HG03469 (cell line): ENCODE results near the gene TOR2A.
"Not testable (repeated sequence)": the region's sequence is repeated elsewhere in the genome, so short reads cannot be mapped to it uniquely, and the experiment has no call there.

Experiments
- ATAC-seq: cut with Tn5 transposase; IDR thresholded peaks from one replicate; pipeline ENCODE4 v1.9.1; 2021; ENCODE audit warnings: mild to moderate bottlenecking, moderate library complexity, moderate number of reproducible peaks; ENCODE audit not compliant: unreplicated experiment

Gene TOR2A

GRCh38 chr9:127734747-127735529 is at the start of gene TOR2A:
TOR2A (minus strand) TSS chr9:127735294; CDS start chr9:127735270, 24 bp downstream.
- peak; percentile 72 for ATAC-seq

DNA sequence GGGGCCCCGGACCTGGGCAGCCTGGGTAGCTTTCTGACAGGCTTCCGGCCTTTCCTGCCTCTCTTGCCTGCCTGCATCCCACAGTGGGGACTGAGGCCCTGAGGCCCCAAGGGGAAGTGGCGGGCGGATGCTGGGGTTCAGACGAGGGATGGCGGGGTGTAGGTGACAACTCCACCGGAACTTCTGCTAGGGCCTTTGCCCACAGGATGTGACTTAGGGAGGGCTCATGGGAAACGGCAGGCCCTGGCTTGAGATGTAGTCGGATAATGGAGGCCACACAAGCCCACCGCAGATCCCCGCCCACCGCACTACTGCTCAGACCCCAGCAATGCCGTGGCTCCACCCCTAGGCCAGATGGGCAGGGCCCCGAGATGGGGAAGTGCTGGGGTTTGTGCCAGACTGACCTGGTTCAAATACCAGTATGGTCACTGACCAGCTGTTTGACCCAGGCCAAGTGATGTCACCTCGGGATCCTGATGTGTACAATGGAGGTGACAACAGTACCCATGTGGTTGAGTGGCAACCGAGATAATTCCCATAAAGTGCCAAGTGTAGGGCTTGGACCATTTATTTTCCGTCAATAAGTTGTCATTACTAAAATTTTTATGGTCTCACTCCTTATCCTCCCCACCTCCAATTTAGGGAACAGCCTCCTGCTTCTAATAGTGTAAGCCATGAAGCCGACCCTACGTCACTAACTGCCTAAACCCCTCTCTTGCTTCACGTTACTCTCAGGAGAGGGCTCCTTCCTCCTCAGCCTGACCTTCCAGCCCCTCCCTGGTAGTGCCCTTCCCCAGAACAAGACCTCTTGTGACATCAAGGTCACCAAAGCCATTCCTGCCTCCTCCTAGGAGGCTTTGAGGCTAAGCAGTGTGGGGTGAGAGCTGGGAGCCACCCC is 48.3 kb upstream of the TOR2A start:
- no peak for ATAC-seq

GRCh38 chr9:127781806-127782205 is 46.7 kb upstream of the TOR2A start:
- ATAC-seq = no peak

DNA sequence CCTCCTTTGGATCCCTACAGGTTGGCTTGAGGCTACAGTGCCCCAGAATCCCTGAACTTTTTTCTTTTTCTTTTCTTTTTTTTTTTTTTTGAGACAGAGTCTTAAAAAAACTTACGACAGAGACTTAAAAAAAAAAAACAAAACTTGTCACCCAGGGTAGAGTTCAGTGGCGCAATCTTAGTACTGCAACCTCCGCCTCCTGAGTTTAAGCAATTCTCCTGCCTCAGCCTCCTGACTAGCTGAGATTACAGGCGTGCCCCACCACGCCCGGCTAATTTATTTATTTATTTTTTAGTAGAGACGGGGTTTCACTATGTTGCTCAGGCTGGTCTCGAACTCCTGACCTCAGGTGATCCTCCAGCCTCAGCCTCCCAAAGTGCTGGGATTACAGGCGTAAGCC is 45.8 kb upstream of the TOR2A start:
- ATAC-seq = not testable (repeated sequence)

DNA sequence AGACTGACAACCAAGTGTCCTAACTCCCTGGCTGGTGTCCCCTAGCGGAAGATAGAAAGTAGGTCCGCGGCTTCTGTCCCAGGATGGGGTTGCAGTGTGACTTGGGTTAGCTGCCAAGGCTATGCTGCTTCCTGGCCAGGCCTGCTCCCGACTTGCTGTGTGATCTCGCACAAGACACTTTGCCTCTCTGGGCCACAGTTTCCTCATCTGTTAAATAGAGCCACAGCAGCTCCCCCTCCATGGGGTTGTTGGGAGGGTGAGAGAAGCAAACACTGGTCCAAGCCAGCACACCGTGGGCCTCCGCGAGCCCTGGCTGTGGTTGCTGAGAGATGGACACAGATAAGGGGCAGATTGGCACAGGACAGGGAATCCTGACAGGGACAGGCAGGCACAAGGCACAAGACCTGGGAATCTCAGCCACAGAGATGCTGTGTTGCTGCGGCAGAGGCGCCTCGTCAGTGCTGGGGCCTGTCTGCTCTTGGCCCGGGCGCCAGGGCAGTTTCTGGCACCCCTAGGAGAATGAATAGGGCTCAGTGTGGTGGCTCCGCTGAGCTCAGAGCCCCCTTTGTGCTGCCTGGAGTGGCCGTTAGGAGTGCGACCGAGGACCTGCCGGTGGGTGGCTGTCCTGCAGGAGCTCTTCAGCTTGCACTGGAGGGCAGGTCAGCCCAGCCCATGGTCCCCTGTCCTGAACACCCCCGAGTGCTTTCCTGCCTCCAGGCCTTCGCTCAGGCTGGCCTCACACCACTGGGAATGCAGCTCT is 45.2 kb upstream of the TOR2A start:
- ATAC-seq = no peak

GRCh38 chr9:127779136-127779981 is 44.3 kb upstream of the TOR2A start:
- peak; percentile 26 for ATAC-seq

GRCh38 chr9:127778280-127779135 is 43.4 kb upstream of the TOR2A start, which contains the start of gene SH2D3C:
SH2D3C (minus strand) TSS chr9:127778666; CDS start chr9:127778627, 39 bp downstream.
- peak; percentile 16 for ATAC-seq

- ATAC-seq = no peak
These were observed 42.4 kb upstream of the TOR2A start for GRCh38 chr9:127777368-127777980.

- ATAC-seq = no peak
These were observed 41.8 kb upstream of the TOR2A start for GRCh38 chr9:127776924-127777289.

DNA sequence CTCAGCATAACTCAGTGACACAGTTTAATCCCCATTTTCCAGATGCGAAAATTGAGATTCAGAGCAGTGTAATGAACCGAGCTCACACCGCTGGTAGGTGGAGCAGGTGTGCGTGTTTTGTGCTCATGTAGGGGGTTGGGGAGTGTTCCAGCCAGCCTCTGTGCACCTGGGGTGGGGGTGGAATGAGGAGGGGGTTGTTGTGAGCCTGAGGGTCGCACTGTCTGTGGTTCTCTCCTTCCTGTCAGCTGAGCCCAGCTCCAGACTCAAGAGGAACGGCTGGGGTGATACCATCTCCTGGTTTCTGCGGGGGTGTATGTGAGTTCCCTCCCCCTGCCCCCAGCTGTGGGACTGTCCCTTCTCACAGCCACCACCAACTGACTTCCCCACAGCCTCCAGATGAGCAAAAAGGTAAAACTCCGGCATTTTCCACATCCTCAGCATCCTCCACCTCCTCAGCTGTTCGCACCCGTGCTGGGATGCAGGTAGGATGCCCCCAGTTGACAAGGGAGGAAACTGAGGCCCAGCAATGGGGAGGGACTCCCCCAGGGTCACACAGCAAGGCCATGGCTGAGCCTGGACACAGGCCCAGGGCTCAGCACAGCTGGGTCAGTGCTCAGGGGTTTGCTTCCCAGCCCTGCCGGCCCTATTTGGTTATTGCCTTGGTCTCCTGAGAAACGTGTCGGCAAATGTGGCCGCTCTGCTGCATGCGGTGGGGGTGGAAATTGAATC is 41.3 kb upstream of the TOR2A start:
- ATAC-seq = no peak

DNA sequence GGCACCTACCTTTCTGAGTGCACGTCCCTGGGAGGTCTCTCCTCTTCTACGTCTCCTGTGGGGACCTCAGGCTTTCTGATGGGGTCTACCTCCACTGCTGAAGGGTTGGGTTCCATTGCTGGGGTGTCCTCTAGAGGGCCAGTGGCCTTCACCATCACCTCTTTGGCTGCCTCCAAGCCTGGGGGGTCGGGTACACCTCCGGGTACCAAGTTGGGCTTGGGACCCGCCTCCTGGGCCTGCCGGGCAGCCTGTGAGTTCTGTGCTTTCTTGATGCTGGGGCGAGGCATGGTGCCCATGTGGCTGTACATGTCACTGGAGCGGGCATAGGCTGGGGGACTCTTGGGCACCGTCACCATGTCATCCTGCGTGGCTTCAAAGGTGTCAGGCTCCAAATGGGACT is 38.9 kb upstream of the TOR2A start:
- no peak for ATAC-seq

GRCh38 chr9:127773272-127773671 is 38.2 kb upstream of the TOR2A start:
- ATAC-seq = no peak

DNA sequence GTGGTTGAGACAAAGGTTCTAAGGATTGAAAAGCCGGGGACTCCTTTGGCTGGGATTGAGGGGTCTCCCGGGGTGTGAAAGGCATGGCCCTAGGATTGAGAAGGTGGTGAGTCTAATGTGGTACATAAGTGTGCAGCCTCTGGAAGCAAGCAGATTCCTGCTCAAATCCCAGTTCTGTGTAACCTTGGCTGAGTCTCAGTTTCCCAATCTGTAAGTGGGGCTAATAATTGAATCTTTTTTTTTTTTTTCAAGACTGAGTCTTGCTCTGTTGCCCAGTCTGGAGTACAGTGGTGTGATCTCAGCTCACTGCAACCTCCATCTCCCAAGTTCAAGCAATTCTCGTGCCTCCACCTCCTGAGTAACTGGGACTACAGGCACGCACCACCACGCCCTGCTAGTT is 37.5 kb upstream of the TOR2A start:
- no peak for ATAC-seq

DNA sequence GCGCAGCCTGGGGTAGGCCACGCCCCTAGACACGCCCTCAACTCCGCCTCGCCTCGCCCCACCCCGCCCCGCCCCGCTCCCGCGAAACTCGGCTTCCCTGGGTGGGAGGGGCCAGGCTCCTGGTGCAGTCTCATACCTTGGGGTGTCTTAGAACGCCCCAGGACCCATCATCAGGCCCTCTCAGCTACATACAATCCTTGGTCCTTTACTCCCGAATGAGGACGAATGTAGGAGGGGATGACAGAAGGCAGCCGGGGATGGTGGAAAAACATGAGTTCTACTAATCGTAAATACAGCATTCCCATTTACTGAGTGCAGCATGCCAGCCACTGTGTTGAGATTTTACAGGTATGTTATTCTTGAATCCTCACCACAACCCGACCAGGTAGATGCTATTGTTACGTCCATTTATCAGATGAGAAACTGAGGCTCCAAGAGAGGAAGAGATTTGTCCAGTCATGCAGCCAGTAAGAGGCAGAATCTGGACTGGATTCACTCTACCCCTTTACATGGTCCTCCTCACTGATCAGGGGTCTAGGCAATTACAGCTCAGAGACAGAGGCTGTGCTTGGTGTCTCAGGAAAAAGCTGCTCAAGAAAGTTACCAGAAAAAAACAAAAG is 36.6 kb upstream of the TOR2A start:
- no peak for ATAC-seq

DNA sequence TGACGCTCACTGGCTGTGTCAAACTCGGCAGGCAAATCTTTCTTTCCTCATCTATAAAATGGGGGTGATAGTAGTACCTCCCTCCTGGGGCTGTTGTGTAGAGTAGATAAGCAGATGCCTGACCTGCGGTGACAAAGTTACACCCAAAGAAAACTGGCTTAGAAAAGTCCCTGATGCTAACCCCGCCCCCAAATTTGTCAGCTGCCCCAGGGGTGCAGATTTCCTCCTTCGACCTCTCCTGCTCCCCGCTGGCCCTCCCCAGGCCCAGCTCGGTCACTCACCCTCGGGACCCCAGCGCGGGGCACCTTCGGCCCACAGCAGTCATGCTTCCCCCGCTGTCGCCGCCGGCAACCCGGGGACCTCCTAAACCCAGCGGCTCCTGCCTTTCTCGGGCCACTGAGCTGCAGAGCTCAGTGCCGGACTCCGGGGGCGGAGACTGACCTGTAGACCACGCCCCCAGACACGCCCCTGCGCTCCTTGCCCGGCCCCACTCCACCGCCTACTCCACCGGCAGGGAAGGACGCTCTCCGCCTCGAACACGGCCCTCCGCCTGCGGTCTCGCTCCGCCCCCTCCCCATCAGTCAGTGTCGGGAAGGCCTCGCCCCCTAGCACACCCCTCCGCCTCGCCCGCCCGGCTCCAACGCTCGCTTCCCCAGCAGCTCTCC is 35.9 kb upstream of the TOR2A start:
- ATAC-seq = peak; percentile 60

DNA sequence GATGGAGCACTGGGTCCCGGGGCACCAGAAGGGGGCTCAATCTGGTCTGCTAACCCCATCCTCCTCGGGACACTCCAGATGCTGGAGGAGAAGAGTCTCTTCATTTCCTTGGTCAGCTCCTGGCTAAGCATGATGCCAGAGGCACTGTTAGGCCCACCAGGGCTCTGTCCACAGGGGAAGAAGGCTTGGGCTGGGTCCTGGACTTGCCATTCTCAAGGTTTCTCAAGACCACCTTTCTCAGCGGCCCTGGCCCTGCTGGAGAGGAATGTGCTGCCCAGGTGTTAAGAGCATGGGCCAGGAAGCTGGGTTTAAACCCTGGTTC is 35.5 kb upstream of the TOR2A start:
- no peak for ATAC-seq

GRCh38 chr9:127769929-127770582 is 35.0 kb upstream of the TOR2A start:
- no peak for ATAC-seq
